Liver (tissue), 3 donors: Measurements from ENCODE around the gene SRRM1.

Experiments
- CTCF ChIP-seq: fragments of 150-350 bp; IDR thresholded peaks from 2 replicates; pipeline ENCODE4 v1.5.1; 2017; ENCODE audit warnings: improper control_type of control experiment, low read depth, low read length; ENCODE audit not compliant: missing input control
- EGR1 ChIP-seq, 2 donors: IDR thresholded peaks; 2 replicates each; pipeline ENCODE4 v1.6.1; 2016 to 2018; ENCODE audit warnings: antibody characterized with exemption in 2 of 2, low read depth in 2 of 2
- HNF4G ChIP-seq: IDR thresholded peaks from 2 replicates; pipeline ENCODE4 v1.6.1; 2016; ENCODE audit warnings: antibody characterized with exemption
- JUND ChIP-seq, 2 donors: IDR thresholded peaks; 2 replicates each; pipeline ENCODE4 v1.6.1; 2016; ENCODE audit warnings: antibody characterized with exemption in 2 of 2
- MAX ChIP-seq: IDR thresholded peaks from 2 replicates; pipeline ENCODE4 v1.6.1; 2016; ENCODE audit warnings: antibody characterized with exemption
- REST ChIP-seq: IDR thresholded peaks from 2 replicates; pipeline ENCODE4 v1.6.1; 2016; ENCODE audit warnings: antibody characterized with exemption, mild to moderate bottlenecking
- RXRA ChIP-seq, 2 donors: IDR thresholded peaks; 2 replicates each; pipeline ENCODE4 v1.6.1; 2017 to 2018; ENCODE audit warnings: antibody characterized with exemption in 2 of 2, mild to moderate bottlenecking in 1 of 2
- SP1 ChIP-seq: IDR thresholded peaks from 2 replicates; pipeline ENCODE4 v1.6.1; 2018; ENCODE audit warnings: antibody characterized with exemption, mild to moderate bottlenecking
- TAF1 ChIP-seq: conservative IDR thresholded peaks from 2 replicates; pipeline ENCODE4 v1.6.1; 2016; ENCODE audit warnings: antibody characterized with exemption, mild to moderate bottlenecking
- donor health status: healthy.
- donor health status: healthy.

- TF ChIP-seq MAX (no peak), CTCF (no peak), HNF4G (no peak), EGR1 (IDR thresholded peaks at IDR 0.05; ENCODE audit: low read depth in 2 of 2) (no peak), SP1 (no peak), JUND (IDR thresholded peaks at IDR 0.05) (no peak), TAF1 (no peak), RXRA (IDR thresholded peaks at IDR 0.05) (no peak), REST (no peak)
Observed at GRCh38 chr1:24699628-24700027, 56.5 kb downstream of the SRRM1 start.
